ENCODE data around the gene RMDN3. TPM values are rescaled to one million over a fixed set of nuclear protein-coding genes. Genes with fewer than 3 reads are reported as not detected.

RMDN3 gene
- total RNA-seq, 1 donor: 17.3 TPM

DNA sequence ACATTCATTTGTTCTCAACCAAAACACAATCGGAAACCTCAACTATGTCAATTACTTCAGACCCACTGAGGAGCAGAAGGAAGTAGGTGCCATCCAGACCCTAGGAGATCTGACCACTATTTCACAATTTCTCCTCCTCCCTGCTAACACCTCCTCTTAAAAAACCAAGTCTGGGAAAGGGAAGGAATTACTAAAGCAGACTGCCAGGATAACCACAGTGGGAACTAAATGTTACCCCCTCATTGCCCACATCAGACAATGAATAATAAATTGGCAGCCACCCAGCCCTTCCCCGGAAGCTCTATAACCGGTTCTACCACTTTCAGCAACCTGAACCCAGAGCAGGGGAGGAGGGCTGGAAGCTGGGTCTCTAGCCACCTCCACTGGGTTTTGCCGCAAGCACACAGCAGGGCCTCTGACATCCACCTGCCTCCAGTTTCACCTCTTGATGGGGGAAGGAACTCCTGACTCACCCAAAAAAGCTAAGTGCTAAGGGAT, 32.3 kb upstream of the RMDN3 start:
- H3K4me3 ChIP-seq (ENCODE audit: low read depth, low read length): no peak overlapping the region
- DNase-seq (ENCODE audit: low read depth): peak; percentile 63
- TF ChIP-seq, protein P1, sequence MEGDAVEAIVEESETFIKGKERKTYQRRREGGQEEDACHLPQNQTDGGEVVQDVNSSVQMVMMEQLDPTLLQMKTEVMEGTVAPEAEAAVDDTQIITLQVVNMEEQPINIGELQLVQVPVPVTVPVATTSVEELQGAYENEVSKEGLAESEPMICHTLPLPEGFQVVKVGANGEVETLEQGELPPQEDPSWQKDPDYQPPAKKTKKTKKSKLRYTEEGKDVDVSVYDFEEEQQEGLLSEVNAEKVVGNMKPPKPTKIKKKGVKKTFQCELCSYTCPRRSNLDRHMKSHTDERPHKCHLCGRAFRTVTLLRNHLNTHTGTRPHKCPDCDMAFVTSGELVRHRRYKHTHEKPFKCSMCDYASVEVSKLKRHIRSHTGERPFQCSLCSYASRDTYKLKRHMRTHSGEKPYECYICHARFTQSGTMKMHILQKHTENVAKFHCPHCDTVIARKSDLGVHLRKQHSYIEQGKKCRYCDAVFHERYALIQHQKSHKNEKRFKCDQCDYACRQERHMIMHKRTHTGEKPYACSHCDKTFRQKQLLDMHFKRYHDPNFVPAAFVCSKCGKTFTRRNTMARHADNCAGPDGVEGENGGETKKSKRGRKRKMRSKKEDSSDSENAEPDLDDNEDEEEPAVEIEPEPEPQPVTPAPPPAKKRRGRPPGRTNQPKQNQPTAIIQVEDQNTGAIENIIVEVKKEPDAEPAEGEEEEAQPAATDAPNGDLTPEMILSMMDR (IDR thresholded peaks at IDR 0.05; ENCODE audit: insufficient read depth, low read depth, low read length): no peak

DNA sequence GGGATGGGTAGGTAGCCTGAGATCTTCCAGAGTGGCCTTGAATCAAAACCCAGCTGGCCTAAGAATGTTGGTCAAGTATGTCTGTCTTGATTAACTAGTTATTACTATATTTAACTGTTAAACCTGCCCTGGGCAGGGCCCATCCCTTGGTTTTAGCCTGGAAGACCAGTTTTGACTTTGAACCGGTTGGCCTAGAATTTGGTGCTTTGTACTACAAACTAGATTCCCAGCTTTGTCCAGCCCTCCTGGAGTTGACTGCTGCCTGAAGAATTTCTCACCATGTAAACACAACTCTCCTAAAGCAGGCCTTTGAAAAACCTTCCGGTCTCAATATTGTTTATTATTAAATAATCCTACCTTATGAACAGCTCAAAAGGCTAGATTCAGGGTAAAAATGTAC, 30.8 kb upstream of the RMDN3 start:
- no peak for DNase-seq (ENCODE audit: low read depth)

DNA sequence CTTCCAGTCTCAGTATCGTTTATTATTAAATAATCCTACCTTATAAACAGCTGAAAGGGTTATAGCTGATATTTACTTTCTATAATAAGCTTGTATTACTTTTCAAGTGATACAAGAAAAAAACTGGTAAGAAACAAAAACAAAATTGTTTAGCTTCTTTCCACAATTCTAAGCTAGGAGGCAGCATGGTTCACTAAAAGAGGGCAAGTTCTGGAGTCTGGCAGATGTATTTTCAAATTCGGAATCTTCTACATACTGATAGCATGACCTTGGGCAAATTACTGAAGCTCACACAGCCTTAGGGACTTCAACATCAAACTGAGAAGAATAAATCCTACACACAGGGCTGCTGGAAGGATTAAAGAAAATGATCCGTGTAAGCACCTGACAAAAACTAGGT, 30.1 kb upstream of the RMDN3 start:
- no peak overlapping the region for H3K4me3 ChIP-seq (ENCODE audit: low read depth, low read length)
- TF ChIP-seq, protein P1 (IDR thresholded peaks at IDR 0.05; ENCODE audit: insufficient read depth, low read depth, low read length): no peak
- DNase-seq (ENCODE audit: low read depth): no peak

More for the DNA sequence above, 30.8 kb upstream of the RMDN3 start:
- TF ChIP-seq, protein P1 (IDR thresholded peaks at IDR 0.05; ENCODE audit: insufficient read depth, low read depth, low read length): no peak
- H3K4me3 ChIP-seq (ENCODE audit: low read depth, low read length): no peak overlapping the region

DNA sequence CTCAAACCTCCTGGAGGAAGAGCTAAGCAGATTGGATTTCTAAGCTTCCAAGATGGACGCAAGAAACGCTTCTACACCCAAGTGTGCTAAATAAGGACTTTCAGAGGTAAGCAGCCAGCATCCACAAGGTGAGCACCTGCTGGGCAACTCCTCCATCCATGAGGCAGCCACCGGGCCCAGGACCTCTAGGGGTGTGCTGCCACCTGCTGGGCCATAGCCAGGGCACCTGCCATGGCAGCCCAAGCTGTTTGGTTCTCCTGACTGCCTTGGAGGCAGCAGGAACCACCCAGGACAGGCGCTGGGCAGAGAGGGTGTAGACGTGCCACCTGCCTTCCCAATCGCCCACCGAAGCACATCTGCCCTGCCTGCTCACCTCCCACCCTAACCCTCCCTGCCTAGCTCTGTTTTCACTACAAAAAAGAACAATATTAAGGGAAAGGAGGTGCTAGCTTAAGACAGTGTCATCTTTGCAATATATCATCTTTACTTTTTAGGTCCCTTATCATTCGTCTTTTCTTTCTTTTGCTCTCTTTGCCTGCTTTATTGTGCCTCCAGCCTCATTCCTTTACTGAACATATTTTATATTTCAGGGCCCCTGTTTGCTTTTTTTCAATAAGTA, 27.7 kb upstream of the RMDN3 start:
- peak; percentile 30 for DNase-seq (ENCODE audit: low read depth)
- TF ChIP-seq, protein P1 (IDR thresholded peaks at IDR 0.05; ENCODE audit: insufficient read depth, low read depth, low read length): peak; percentile 57
- no peak overlapping the region for H3K4me3 ChIP-seq (ENCODE audit: low read depth, low read length)

DNA sequence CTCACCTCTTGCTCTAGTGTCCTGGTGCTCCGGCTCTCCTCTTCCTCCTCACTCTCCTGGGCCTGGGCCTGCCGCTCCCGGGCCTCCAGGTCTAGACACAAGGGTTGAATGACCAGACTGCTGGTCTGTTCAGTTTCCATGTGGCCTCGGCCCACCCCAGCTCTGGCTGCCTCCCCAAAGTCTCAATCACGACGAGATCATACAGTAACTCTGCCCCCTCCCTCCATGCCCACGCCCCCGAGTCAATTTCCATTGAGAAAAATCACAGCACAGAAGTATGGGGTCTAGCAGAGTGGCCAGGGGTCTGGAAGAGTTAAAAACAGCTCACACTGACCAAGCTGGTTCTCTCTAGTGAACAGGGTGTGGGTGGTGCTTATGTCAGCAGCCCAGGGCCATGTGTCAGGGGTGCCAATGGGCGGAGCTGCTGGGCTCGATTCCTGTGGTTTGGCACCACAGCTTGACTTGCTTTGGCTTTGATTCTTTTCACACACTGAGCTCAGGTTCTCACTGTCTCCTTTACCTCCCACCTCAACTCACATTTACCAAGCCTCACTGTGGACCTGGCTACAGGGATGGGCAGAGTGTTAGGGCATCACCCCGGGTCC, 21.6 kb upstream of the RMDN3 start:
- TF ChIP-seq, protein P1 (IDR thresholded peaks at IDR 0.05; ENCODE audit: insufficient read depth, low read depth, low read length): no peak
- no peak overlapping the region for H3K4me3 ChIP-seq (ENCODE audit: low read depth, low read length)
- DNase-seq (ENCODE audit: low read depth): no peak

DNA sequence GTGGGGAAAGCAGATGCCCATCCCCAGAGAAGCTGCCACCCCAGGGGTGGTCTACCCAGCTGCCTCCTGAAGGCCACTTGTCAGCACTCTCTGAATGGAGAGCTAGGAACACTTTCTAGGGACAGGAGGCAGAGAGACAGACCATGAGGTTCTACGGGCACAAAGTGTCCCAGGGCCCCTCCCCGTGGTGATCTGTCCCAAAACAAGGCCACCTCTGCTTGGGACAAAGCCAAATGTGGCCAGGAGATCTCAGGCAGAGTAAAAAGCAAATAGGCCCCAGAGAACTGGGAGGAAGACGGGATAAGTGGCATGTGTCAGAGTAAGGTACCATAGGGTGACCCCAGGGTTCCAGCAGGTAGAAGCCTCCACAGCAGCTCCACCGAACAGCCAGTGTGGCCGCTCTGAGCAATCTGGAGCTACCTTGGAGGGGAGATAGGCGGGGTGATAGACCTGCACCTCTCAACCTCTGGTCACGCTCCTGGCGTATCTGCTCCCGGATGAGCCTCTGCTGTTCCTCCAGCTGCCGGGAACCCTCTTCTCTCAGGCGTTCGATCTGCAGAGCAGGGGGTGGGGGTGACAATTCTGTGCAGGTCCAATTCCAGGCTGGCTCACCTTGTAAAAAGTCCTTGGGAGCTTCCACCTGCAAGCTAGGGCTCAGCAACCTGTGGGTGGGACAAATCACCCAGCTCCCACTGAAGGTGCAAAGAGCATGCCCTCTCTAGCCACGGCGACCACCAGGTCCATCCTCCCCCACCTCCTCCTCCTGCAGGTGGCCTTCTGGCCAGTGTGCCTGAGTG, 20.9 kb upstream of the RMDN3 start:
- H3K4me3 ChIP-seq (ENCODE audit: low read depth, low read length): no peak overlapping the region
- DNase-seq (ENCODE audit: low read depth): no peak
- TF ChIP-seq, protein P1 (IDR thresholded peaks at IDR 0.05; ENCODE audit: insufficient read depth, low read depth, low read length): no peak
